Measurements from ENCODE around the gene IER5.

Gene IER5

GRCh38 chr1:181126871-181127587, 38.5 kb downstream of the IER5 start (continued):
- TF ChIP-seq ZNF266 (tag by site-specific recombination; IDR thresholded peaks at IDR 0.05; ENCODE audit: low read depth) (no peak), KLF9 (tag by site-specific recombination; IDR thresholded peaks at IDR 0.05; ENCODE audit: low read depth) (no peak), ZNF175 (tag by site-specific recombination; IDR thresholded peaks at IDR 0.05) (no peak), ZBTB1 (tag by site-specific recombination; IDR thresholded peaks at IDR 0.05) (0 out of 2 replicates have a peak, but pooled peaks have one; percentile 30), ZNF830 (tag by site-specific recombination; IDR thresholded peaks at IDR 0.05; ENCODE audit: low read depth) (no peak), SCRT1 (tag by site-specific recombination; IDR thresholded peaks at IDR 0.05; ENCODE audit: borderline replicate concordance) (no peak), ZNF16 (tag by site-specific recombination; IDR thresholded peaks at IDR 0.05; ENCODE audit: low read depth) (no peak), ZSCAN30 (tag by site-specific recombination; IDR thresholded peaks at IDR 0.05) (peak; percentile 71), SP2 (tag by site-specific recombination; IDR thresholded peaks at IDR 0.05) (no peak), ZNF394 (tag by site-specific recombination; IDR thresholded peaks at IDR 0.05; ENCODE audit: borderline replicate concordance) (no peak; the same call in 1 of the 2 replicates), ZNF791 (tag by site-specific recombination; IDR thresholded peaks at IDR 0.05) (no peak), ZNF311 (tag by site-specific recombination; IDR thresholded peaks at IDR 0.05; ENCODE audit: borderline replicate concordance) (peak; percentile 89; the same call in 1 of the 2 replicates), ZSCAN4 (tag by site-specific recombination; IDR thresholded peaks at IDR 0.05) (0 out of 2 replicates have a peak, but pooled peaks have one; percentile 24), HOXA7 (CRISPR knock-in tag; IDR thresholded peaks at IDR 0.05; ENCODE audit: borderline replicate concordance) (no peak), ZNF792 (tag by site-specific recombination; IDR thresholded peaks at IDR 0.05) (no peak), MZF1 (tag by site-specific recombination; IDR thresholded peaks at IDR 0.05; ENCODE audit: borderline replicate concordance) (peak; percentile 41; the same call in 1 of the 2 replicates), ZNF19 (tag by site-specific recombination; IDR thresholded peaks at IDR 0.05; ENCODE audit: low read depth) (no peak), ZNF404 (tag by site-specific recombination; IDR thresholded peaks at IDR 0.05) (no peak), ZNF133 (tag by site-specific recombination; IDR thresholded peaks at IDR 0.05) (no peak), KLF17 (tag by site-specific recombination; IDR thresholded peaks at IDR 0.05) (peak; percentile 88), ZNF530 (tag by site-specific recombination; IDR thresholded peaks at IDR 0.05; ENCODE audit: low read depth) (no peak), EGR2 (tag by site-specific recombination; IDR thresholded peaks at IDR 0.05; ENCODE audit: low read depth) (no peak), OVOL3 (tag by site-specific recombination; IDR thresholded peaks at IDR 0.05) (no peak), ZNF776 (tag by site-specific recombination; IDR thresholded peaks at IDR 0.05; ENCODE audit: borderline replicate concordance) (peak; percentile 96), ZBTB10 (tag by site-specific recombination; IDR thresholded peaks at IDR 0.05) (no peak), ZNF350 (tag by site-specific recombination; IDR thresholded peaks at IDR 0.05) (no peak), ZNF155 (tag by site-specific recombination; IDR thresholded peaks at IDR 0.05) (no peak), PBX3 (CRISPR knock-in tag; IDR thresholded peaks at IDR 0.05) (no peak), ZBTB17 (tag by site-specific recombination; IDR thresholded peaks at IDR 0.05) (peak; percentile 94), ZNF24 (tag by site-specific recombination; IDR thresholded peaks at IDR 0.05) (peak; percentile 72), ZNF433 (tag by site-specific recombination; IDR thresholded peaks at IDR 0.05; ENCODE audit: low read depth) (no peak), ZNF214 (tag by site-specific recombination; IDR thresholded peaks at IDR 0.05; ENCODE audit: borderline replicate concordance) (peak; percentile 95; the same call in 1 of the 2 replicates), ZNF626 (tag by site-specific recombination; IDR thresholded peaks at IDR 0.05) (no peak)

Data from HEK293 (cell line).